Gastrocnemius medialis (tissue), 4 donors: ENCODE data around the gene RPL21. TPM values are rescaled to one million over a fixed set of nuclear protein-coding genes. Genes with fewer than 3 reads are reported as not detected.
"Not testable (repeated sequence)": the region's sequence is repeated elsewhere in the genome, so short reads cannot be mapped to it uniquely, and the experiment has no call there.

Experiments
- ATAC-seq, 2 donors: fragments of 150-250 bp; one replicate each; pipeline ENCODE4 v1.9.1; 2016
- DNase-seq, 2 donors: peaks; one replicate each; pipeline ENCODE4 v3.0.0-alpha.2; 2019
- H3K27ac ChIP-seq, 4 donors: fragments of 200-600 bp; sonication (generic); 1 replicate in 1 of 4; 2 replicates in 3 of 4; pipeline ENCODE4 v1.5.1; 2016 to 2018; ENCODE audit warnings: mild to moderate bottlenecking in 2 of 4, moderate library complexity in 1 of 4
- H3K27me3 ChIP-seq, 3 donors: fragments of 200-600 bp; sonication (generic) in 2 of 3; 1 replicate in 1 of 3; 2 replicates in 2 of 3; pipeline versions ENCODE4 v1.5.1 to v1.6.0; 2016 to 2019; ENCODE audit warnings: mild to moderate bottlenecking in 1 of 3, moderate library complexity in 1 of 3
- H3K36me3 ChIP-seq, 2 donors: fragments of 200-600 bp; sonication (generic) in 1 of 2; one replicate each; pipeline ENCODE4 v1.5.1; 2017 to 2018
- H3K4me1 ChIP-seq, 2 donors: fragments of 200-600 bp; sonication (generic) in 1 of 2; one replicate each; pipeline ENCODE4 v1.5.1; 2016 to 2017; ENCODE audit warnings: mild to moderate bottlenecking in 2 of 2
- H3K4me3 ChIP-seq, 4 donors: fragments of 200-600 bp; sonication (generic) in 3 of 4; 1 replicate in 1 of 4; 2 replicates in 3 of 4; pipeline ENCODE4 v1.5.1; 2016 to 2019; ENCODE audit warnings: mild to moderate bottlenecking in 2 of 4
- H3K9me3 ChIP-seq, 3 donors: fragments of 200-600 bp; sonication (generic) in 2 of 3; 1 replicate in 1 of 3; 2 replicates in 2 of 3; pipeline ENCODE4 v1.5.1; 2016 to 2019
- CTCF ChIP-seq, 5 experiments: fragments of 450-650 bp in 3 of 5; fragments of 200-600 bp in 2 of 5; sonication (generic) in 2 of 5; IDR thresholded peaks in 4 of 5; conservative IDR thresholded peaks in 1 of 5; 1 replicate in 4 of 5; 2 replicates in 1 of 5; pipeline ENCODE4 v1.5.1; 2016 to 2019; ENCODE audit warnings: antibody characterized with exemption in 5 of 5, mild to moderate bottlenecking in 3 of 5, moderate library complexity in 3 of 5
- POLR2A ChIP-seq, 2 donors: fragments of 450-650 bp; IDR thresholded peaks; one replicate each; pipeline ENCODE4 v1.6.1; 2017; ENCODE audit warnings: antibody characterized with exemption in 2 of 2, mild to moderate bottlenecking in 2 of 2, moderate library complexity in 2 of 2
- in situ Hi-C, 4 donors: fragments of 200-750 bp; cut with MboI; loops; one replicate each; pipeline versions ENCODE4 v1.15.0 to v1.8.0; 2017; ENCODE audit warnings: low sequenced_read_pairs in 4 of 4
- intact Hi-C: fragments of 100-400 bp; cut with DNase I; formaldehyde crosslinking; loops from one replicate; pipeline ENCODE4 v1.15.1; 2023; ENCODE audit warnings: low total_unique reads
- total RNA-seq, 4 donors: library from RNA; depleted of rRNA; stranded (reverse); fragments of >200 nt; gene quantifications; one replicate each; pipeline versions ENCODE4 v1.1.0 to v1.2.3, GENCODE V29; 2016

RPL21 gene
- total RNA-seq, 4 donors from 2014 or later: 774 to 913 (median 796) TPM

DNA sequence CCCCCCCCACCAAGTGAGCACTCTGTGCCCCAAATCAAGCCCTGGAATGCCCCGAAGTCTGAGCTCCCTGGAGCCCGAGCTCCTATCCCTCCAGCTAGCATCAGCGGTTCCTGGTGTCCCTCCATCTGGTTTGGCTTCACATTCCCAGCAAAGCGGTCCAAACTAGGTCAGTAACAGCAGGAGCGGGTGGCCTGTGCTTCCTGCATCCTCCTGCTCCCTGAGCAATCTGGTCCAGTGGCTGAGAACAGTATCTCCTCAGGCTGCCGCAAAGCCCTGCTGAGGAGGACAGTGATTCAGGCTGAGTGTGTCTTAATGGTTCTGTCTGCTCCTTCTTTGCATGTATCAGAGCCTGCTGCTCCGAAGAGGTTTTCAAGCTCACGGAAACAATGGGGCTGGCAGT lies 45.1 kb downstream of the RPL21 start:
- no peak overlapping the region for H3K27ac ChIP-seq
- H3K9me3 ChIP-seq: no peaks in the 10 kb centered on the region
- H3K4me3 ChIP-seq: no peak overlapping the region
- H3K36me3 ChIP-seq: no peaks in the 10 kb centered on the region
- in situ Hi-C loops: no loop called here
- intact Hi-C loops: no loop called here
- no peaks in the 10 kb centered on the region for H3K4me1 ChIP-seq
- no peak for DNase-seq
- TF ChIP-seq POLR2A (IDR thresholded peaks at IDR 0.05) (no peak), CTCF (IDR thresholded peaks at IDR 0.05 in 4 of 5, conservative IDR thresholded peaks at IDR 0.05 in 1 of 5) (no peak)
- ATAC-seq: no peak
- peaks cover 0 to 7% (median 0%) of the 10 kb centered on the region in 3 donors for H3K27me3 ChIP-seq

DNA sequence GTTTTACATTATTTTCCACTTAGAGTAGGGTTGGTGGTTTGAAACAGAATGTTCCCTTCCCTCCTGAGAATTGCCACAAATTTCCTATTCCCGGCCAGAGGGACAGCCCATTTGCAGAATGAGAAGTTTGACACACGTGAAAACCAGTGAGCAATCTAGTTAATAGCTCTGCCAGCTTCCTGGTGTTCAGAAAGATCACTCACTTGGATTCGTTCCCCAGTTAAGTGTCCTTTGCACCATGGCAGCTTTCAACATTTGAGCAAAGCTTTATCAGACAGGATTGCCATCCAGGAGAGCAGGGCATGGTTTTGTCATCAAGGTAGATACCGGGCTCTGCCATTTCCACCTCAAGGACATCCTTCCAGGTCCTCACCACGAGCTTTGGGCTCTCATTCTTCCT lies 47.5 kb downstream of the RPL21 start:
- no peaks in the 10 kb centered on the region for H3K4me1 ChIP-seq
- H3K27ac ChIP-seq: no peak overlapping the region
- DNase-seq (no peak), ATAC-seq (no peak)
- TF ChIP-seq POLR2A (IDR thresholded peaks at IDR 0.05) (no peak), CTCF (IDR thresholded peaks at IDR 0.05 in 4 of 5, conservative IDR thresholded peaks at IDR 0.05 in 1 of 5) (no peak)
- in situ Hi-C loops: no loop called here
- intact Hi-C loops: no loop called here
- no peaks in the 10 kb centered on the region for H3K36me3 ChIP-seq
- H3K27me3 ChIP-seq: peaks cover 0 to 7% (median 0%) of the 10 kb centered on the region in 3 donors
- H3K9me3 ChIP-seq: no peaks in the 10 kb centered on the region
- no peak overlapping the region for H3K4me3 ChIP-seq

DNA sequence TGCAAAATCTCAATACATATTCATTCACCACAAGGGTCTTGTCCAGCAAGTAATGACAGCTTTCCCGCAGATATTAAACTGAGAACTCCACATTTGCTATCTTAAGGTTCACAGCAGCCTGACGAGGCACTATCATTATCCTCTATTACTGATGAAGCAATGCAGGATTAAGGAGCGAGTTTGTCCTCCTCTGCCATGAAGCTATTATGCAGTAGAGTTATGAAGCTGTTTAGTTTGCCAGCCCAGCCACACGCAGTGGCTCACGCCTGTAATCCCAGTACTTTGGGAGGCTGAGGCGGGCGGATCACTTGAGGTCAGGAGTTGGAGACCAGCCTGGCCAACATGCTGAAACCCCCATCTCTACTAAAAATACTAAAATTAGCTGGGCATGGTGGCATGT lies 49.0 kb downstream of the RPL21 start:
- ATAC-seq, in situ Hi-C loops, H3K4me3 ChIP-seq, H3K27me3 ChIP-seq, H3K36me3 ChIP-seq, intact Hi-C loops, DNase-seq, H3K27ac ChIP-seq, H3K9me3 ChIP-seq, H3K4me1 ChIP-seq: not testable (repeated sequence)

- TF ChIP-seq CTCF (IDR thresholded peaks at IDR 0.05 in 4 of 5, conservative IDR thresholded peaks at IDR 0.05 in 1 of 5) (no peak), POLR2A (IDR thresholded peaks at IDR 0.05) (no peak)
- ATAC-seq (no peak), DNase-seq (no peak)
- no peaks in the 10 kb centered on the region for H3K9me3 ChIP-seq
- no peaks in the 10 kb centered on the region for H3K4me1 ChIP-seq
- H3K27me3 ChIP-seq: peaks cover 0 to 7% (median 0%) of the 10 kb centered on the region in 3 donors
- H3K4me3 ChIP-seq: no peak overlapping the region
- no peaks in the 10 kb centered on the region for H3K36me3 ChIP-seq
- in situ Hi-C loops: no loop called here
- H3K27ac ChIP-seq: no peak overlapping the region
- intact Hi-C loops: no loop called here
These were observed 49.7 kb downstream of the RPL21 start for GRCh38 chr13:27300941-27301586.

- no peaks in the 10 kb centered on the region for H3K9me3 ChIP-seq
- H3K27me3 ChIP-seq: peaks cover 0 to 3% (median 0%) of the 10 kb centered on the region in 3 donors
- ATAC-seq (no peak), DNase-seq (no peak)
- H3K27ac ChIP-seq: no peak overlapping the region
- H3K4me1 ChIP-seq: no peaks in the 10 kb centered on the region
- in situ Hi-C loops (no loop called here), intact Hi-C loops (no loop called here)
- TF ChIP-seq POLR2A (IDR thresholded peaks at IDR 0.05): no peak
- H3K4me3 ChIP-seq: no peak overlapping the region
- no peaks in the 10 kb centered on the region for H3K36me3 ChIP-seq
These were observed 51.4 kb downstream of the RPL21 start for GRCh38 chr13:27302643-27303262.
